Activated CD8-positive, alpha-beta memory T cell treated with anti-CD3 and anti-CD28 coated beads for 4 hours (primary cell): Measurements from ENCODE around the gene TMEM231.
"Not testable (repeated sequence)": the region's sequence is repeated elsewhere in the genome, so short reads cannot be mapped to it uniquely, and the experiment has no call there.

Experiments
- DNase-seq, 2 donors: peaks; one replicate each; pipeline ENCODE4 v3.0.0-alpha.2; 2020; ENCODE audit warnings: low read depth in 2 of 2

Gene TMEM231

GRCh38 chr16:75566758-75567255 is 10.8 kb upstream of the TMEM231 start:
- no peak for DNase-seq

GRCh38 chr16:75566040-75566757 is 10.1 kb upstream of the TMEM231 start, which contains the start of gene GABARAPL2:
Gene GABARAPL2 (plus strand): TSS chr16:75566379. CDS start chr16:75566487, 108 bp downstream.
- peak; percentile 79 to 82 for DNase-seq

- no peak for DNase-seq
Observed at GRCh38 chr16:75565640-75566039, 9.6 kb upstream of the TMEM231 start.

DNA sequence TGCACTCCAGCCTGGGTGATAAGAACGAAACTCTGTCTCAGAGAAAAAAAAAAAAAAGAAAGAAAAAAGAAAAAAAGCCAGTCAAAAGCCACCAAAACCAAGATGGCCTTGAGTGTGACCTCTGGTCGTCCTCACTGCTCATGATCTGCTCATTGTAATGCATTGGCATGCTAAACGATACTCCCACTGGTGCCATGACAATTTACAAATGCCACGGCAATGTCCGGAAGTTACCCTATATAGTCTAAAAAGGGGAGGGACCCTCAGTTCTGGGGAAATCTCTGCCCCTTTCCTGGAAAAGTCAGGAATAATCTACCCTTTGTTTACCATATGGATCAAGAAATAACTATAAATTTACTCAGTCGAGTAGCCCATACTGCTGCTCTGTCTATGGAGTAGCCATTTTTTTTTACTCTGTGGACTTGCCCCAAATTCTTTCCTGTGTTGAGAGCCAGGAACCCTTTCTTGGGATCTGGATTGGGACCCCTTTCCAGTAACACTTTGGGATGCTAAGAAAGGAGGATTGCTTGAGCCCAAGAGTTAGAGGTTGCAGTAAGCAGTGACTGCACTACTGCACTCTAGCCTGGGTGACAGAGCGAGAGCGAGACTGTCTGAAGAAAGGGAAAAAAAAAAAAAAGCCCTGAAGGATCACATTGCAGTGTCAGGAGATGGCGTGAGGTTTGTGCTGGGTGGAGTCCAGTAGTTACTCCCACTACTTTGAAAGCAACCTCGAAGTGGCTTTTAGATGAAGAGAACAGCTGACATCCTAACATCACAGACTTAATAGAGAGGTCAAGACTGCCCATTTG is 3.7 kb upstream of the TMEM231 start:
- no peak for DNase-seq

GRCh38 chr16:75558846-75559401 is 2.9 kb upstream of the TMEM231 start:
- DNase-seq: no peak

DNA sequence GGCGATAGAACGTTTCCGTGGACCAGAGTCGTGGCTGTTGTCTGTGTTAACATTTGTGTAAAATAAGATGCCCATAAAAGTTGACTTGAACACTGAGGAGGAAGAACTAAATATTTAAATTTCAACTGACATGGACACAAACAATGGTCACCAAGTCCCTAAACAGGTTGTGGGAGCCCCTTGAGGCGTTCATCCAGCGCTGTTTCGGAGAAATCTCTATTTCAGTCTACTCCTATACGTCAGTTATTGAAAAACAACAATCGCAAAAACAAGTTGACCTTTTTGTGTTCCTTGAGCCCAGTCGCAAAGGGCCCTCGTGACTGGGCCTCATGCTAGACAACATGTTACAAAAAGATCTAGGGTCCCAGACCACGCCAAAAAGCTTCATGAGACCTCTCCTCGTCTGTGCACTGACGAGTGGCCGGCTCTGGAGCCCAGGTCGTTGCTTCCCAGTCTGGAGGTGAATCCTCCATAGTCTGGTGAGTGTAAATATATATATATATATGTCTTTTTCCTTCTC is 439 bp upstream of the TMEM231 start:
- DNase-seq: no peak

- DNase-seq: no peak
Observed at GRCh38 chr16:75555213-75555706, 792 bp downstream of the TMEM231 start.

- no peak for DNase-seq
Observed at GRCh38 chr16:75552951-75553350, 3.1 kb downstream of the TMEM231 start.

- DNase-seq: no peak
Observed at GRCh38 chr16:75550211-75550662, 5.8 kb downstream of the TMEM231 start.

DNA sequence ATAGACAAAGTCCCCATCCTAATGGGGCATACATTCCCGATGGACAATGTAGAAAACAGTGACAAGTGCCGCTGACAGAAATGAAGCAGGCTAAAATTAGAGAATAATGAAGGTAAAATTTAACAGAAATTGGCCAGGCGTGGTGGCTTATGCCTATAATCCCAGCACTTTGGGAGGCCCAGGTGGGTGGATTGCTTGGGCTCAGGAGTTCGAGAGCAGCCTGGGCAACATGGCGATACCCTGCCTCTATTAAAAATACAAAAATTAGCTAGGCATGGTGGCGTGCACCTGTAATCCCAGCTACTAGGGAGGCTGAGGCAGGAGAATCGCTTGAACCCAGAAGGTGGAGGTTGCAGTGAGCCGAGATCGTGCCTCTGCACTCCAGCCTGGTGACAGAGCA is 7.6 kb downstream of the TMEM231 start:
- not testable (repeated sequence) for DNase-seq

GRCh38 chr16:75546293-75546692 is 9.8 kb downstream of the TMEM231 start:
- DNase-seq: no peak

- not testable (repeated sequence) for DNase-seq
Observed at GRCh38 chr16:75545879-75546278, 10.2 kb downstream of the TMEM231 start.

- not testable (repeated sequence) for DNase-seq
Observed at GRCh38 chr16:75542462-75542861, 13.6 kb downstream of the TMEM231 start.

DNA sequence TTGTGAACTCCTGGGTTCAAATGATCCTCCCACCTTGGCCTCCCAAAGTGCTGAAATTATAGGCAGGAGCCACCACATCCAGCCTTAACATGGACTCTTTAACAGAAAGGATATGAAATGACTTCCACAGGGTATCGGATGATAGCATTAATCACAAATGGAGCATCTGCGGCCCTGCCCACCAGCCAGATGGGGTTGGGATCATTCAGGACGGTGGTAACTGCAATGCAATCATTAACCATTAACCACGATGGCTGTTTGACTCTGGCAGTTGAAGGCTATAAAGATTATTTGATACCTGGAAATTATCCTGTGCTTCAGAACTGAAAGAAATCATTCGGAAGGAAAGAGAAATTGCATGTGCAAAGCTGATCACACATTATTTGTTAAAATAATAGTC is 14.8 kb downstream of the TMEM231 start:
- no peak for DNase-seq

- DNase-seq: not testable (repeated sequence)
Observed at GRCh38 chr16:75538882-75539565, 17.0 kb downstream of the TMEM231 start.

DNA sequence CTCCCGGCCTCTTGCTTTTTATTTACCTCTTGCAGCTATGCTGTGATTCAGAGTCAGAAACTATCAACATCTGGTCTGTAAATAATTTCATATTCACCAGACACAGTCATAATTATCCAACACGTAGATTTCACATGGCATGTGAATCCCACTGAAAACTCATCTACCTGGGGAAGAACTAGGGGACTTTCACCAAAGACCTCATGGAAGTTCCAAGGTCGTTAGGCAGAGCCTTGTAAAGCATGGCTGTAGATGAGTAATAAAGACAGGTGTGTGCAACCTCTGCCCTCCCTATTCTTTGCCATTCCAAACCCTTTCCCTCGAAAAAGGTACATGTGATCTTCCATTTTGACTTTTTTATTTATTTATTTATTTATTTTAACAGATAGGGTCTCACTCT is 18.3 kb downstream of the TMEM231 start:
- no peak for DNase-seq

- DNase-seq: no peak
Observed at GRCh38 chr16:75535901-75536300, 20.2 kb downstream of the TMEM231 start, which contains the start of gene CHST5. Gene CHST5 (minus strand): TSS chr16:75536108. CDS start chr16:75530384, 5,724 bp downstream.

GRCh38 chr16:75535211-75535843 is 20.7 kb downstream of the TMEM231 start:
- DNase-seq: no peak

- DNase-seq: no peak
Observed at GRCh38 chr16:75534560-75535205, 21.4 kb downstream of the TMEM231 start.

DNA sequence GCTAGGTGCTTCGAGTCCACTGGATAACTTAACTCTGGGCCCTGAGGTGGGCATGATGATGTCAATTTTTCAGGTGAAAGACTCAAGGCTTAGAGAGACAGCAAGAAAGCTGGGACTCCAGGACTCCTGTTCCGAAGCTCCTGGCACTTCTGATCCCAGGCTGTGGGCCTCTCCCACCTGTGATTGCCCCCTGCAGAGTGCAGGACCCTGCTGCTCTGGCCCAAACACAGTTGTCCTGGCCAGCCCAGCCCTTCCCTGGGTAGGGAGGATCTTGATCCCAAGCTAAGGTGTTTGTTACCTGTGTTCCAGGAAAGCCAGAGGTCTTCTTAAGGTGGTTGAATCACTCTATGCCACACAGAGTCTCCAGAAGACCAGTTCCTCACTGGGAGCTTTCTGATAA is 23.3 kb downstream of the TMEM231 start:
- DNase-seq: no peak
